ENCODE measurements around the gene ERBB4. TPM values are rescaled to one million over a fixed set of nuclear protein-coding genes. Genes with fewer than 3 reads are reported as not detected.

Gene ERBB4
- total RNA-seq, 1 experiment from 2014 or later: 0.04 TPM

DNA sequence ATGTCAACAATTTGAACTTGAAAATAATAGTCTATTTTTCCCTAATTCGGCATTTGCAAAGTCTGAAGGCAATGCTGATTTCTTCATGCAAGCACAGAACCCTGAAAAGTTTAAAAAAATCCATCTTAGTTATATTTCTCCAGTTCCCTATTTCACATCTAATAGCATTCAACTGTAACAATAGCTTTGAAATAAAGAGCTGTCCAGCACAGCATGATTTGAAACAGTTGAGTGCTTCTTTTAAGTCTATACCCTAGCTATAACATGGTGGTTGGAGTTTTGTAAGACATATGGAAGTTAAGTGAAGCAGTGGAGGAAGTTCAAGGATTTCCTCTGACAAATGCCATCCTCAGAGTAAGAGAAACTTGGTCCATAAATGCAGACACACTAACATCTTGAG, 691.9 kb downstream of the ERBB4 start:
- Mint-ChIP-seq H3K4me3 (no peak overlapping the region), H3K27ac (no peak overlapping the region), H3K27me3 (ENCODE audit: low read depth) (no peaks in the 10 kb centered on the region), H3K36me3 (ENCODE audit: insufficient read depth in 1 of 3, low read depth in 3 of 3) (no peaks in the 10 kb centered on the region), H3K9me3 (no peaks in the 10 kb centered on the region), H3K4me1 (peaks cover 18 to 19% of the 10 kb centered on the region in 2 experiments)
- Histone ChIP-seq H2BK20ac (ENCODE audit: low read depth, low read length, poor library complexity, severe bottlenecking) (no peak overlapping the region), H3K9ac (ENCODE audit: extremely low read depth, insufficient read length, low read length) (no peak overlapping the region), H3K27me3 (ENCODE audit: insufficient read depth, low read length) (no peaks in the 10 kb centered on the region), H3K79me2 (ENCODE audit: insufficient read depth, low read length) (no peaks in the 10 kb centered on the region), H4K20me1 (ENCODE audit: control insufficient read depth, insufficient read depth, insufficient read length) (no peaks in the 10 kb centered on the region), H3K23me2 (ENCODE audit: insufficient read length, low read depth, low read length, poor library complexity, severe bottlenecking) (no peaks in the 10 kb centered on the region), H2AFZ (ENCODE audit: low read length) (no peak overlapping the region), H3K9me3 (ENCODE audit: control insufficient read depth, low read depth, low read length) (no peaks in the 10 kb centered on the region), H2BK12ac (ENCODE audit: insufficient read length, low read depth, low read length) (no peak overlapping the region), H3T11ph (ENCODE audit: low read length) (no peak overlapping the region), H2BK5ac (ENCODE audit: insufficient read length, low read length) (no peak overlapping the region), H2AK5ac (ENCODE audit: insufficient read length, low read length) (no peak overlapping the region), H3K4ac (ENCODE audit: low read depth, low read length) (no peak overlapping the region), H3K4me1 (ENCODE audit: insufficient read depth, low read length) (no peaks in the 10 kb centered on the region), H3K23ac (ENCODE audit: insufficient read length, low read depth, low read length) (no peak overlapping the region), H3K14ac (ENCODE audit: insufficient read depth, low read length) (no peak overlapping the region), H2BK15ac (ENCODE audit: low read depth, low read length) (no peak overlapping the region), H3K56ac (ENCODE audit: insufficient read length, low read depth, low read length) (no peak overlapping the region), H4K5ac (ENCODE audit: insufficient read length, low read depth, low read length) (no peak overlapping the region), H3K79me1 (ENCODE audit: insufficient read depth, low read depth, low read length, poor library complexity, severe bottlenecking) (no peaks in the 10 kb centered on the region), H4K91ac (ENCODE audit: insufficient read length, low read depth, low read length) (no peak overlapping the region), H3K4me2 (ENCODE audit: insufficient read depth, insufficient read length, low read length) (no peak overlapping the region), H2BK120ac (ENCODE audit: low read depth, low read length, poor library complexity, severe bottlenecking) (no peak overlapping the region), H3K18ac (ENCODE audit: insufficient read length, low read depth, low read length) (no peak overlapping the region), H4K8ac (replicated peaks; ENCODE audit: insufficient read length, low read depth, low read length) (no peak overlapping the region), H3K27ac (ENCODE audit: insufficient read length, low read depth, low read length) (no peak overlapping the region)
- TF ChIP-seq, protein P1, sequence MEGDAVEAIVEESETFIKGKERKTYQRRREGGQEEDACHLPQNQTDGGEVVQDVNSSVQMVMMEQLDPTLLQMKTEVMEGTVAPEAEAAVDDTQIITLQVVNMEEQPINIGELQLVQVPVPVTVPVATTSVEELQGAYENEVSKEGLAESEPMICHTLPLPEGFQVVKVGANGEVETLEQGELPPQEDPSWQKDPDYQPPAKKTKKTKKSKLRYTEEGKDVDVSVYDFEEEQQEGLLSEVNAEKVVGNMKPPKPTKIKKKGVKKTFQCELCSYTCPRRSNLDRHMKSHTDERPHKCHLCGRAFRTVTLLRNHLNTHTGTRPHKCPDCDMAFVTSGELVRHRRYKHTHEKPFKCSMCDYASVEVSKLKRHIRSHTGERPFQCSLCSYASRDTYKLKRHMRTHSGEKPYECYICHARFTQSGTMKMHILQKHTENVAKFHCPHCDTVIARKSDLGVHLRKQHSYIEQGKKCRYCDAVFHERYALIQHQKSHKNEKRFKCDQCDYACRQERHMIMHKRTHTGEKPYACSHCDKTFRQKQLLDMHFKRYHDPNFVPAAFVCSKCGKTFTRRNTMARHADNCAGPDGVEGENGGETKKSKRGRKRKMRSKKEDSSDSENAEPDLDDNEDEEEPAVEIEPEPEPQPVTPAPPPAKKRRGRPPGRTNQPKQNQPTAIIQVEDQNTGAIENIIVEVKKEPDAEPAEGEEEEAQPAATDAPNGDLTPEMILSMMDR (conservative IDR thresholded peaks at IDR 0.05): no peak
- no peak for DNase-seq
- no CpG with 5 or more reads among the region's 1 CpG for WGBS (ENCODE audit: extremely low coverage, insufficient read length, low lambda C conversion rate)

Measured in H9 (cell line).